K562 (cell line): Measurements from ENCODE around the gene GANAB. TPM values are rescaled to one million over a fixed set of nuclear protein-coding genes. Genes with fewer than 3 reads are reported as not detected.

ENCODE experiments used
- BCL6 ChIP-seq: fragments of 250-450 bp; sonication (Bioruptor Pico); IDR thresholded peaks from 2 replicates; pipeline ENCODE4 v1.4.0; 2020
- CHCHD3 ChIP-seq: fragments of 250-450 bp; sonication (Bioruptor Pico); IDR thresholded peaks from 2 replicates; pipeline ENCODE4 v2.1.2; 2022; ENCODE audit warnings: mild to moderate bottlenecking
- CTBP1 ChIP-seq: fragments of 450-650 bp; IDR thresholded peaks from 2 replicates; pipeline ENCODE4 v1.6.1; 2016; ENCODE audit warnings: borderline replicate concordance
- ELF2 ChIP-seq: fragments of 250-450 bp; sonication (Bioruptor Pico); IDR thresholded peaks from 2 replicates; pipeline ENCODE4 v1.5.0; 2021; ENCODE audit warnings: mild to moderate bottlenecking
- HCFC1 ChIP-seq: IDR thresholded peaks from 2 replicates; pipeline ENCODE4 v1.6.1; 2012; ENCODE audit warnings: low read depth, low read length, improper control_type of control experiment
- IRF1 ChIP-seq: sonication (generic); formaldehyde crosslinking; IDR thresholded peaks from 2 replicates; pipeline ENCODE4 v1.8.0; 2022; ENCODE audit warnings: missing genetic modification reagents, mild to moderate bottlenecking, borderline replicate concordance
- MCM5 ChIP-seq: fragments of 450-650 bp; IDR thresholded peaks from 2 replicates; pipeline ENCODE4 v1.6.1; 2016; ENCODE audit warnings: low read depth
- MECOM ChIP-seq: fragments of 250-450 bp; sonication (Bioruptor Pico); IDR thresholded peaks from 2 replicates; pipeline ENCODE4 v1.8.0; 2022; ENCODE audit warnings: inconsistent platforms
- NBN ChIP-seq: fragments of 450-650 bp; IDR thresholded peaks from 2 replicates; pipeline ENCODE4 v1.6.1; 2016; ENCODE audit warnings: low read depth, mild to moderate bottlenecking
- PTRF ChIP-seq: fragments of 450-650 bp; IDR thresholded peaks from 2 replicates; pipeline ENCODE4 v1.6.1; 2016; ENCODE audit warnings: mild to moderate bottlenecking, missing genetic modification characterization, missing compliant biosample characterization
- RBM15 ChIP-seq: fragments of 200-400 bp; formaldehyde crosslinking; IDR thresholded peaks from 2 replicates; pipeline ENCODE4 v1.6.1; 2018; ENCODE audit warnings: mild to moderate bottlenecking, low read length, moderate library complexity; ENCODE audit not compliant: insufficient read depth
- RBM22 ChIP-seq: fragments of 200-400 bp; formaldehyde crosslinking; IDR thresholded peaks from 2 replicates; pipeline ENCODE4 v1.6.1; 2018; ENCODE audit warnings: low read length, low read depth; ENCODE audit not compliant: poor library complexity, severe bottlenecking
- SIN3B ChIP-seq: fragments of 450-650 bp; IDR thresholded peaks from 2 replicates; pipeline ENCODE4 v1.6.1; 2017; ENCODE audit warnings: low read depth, mild to moderate bottlenecking, moderate library complexity
- SMC3 ChIP-seq: conservative IDR thresholded peaks from 2 replicates; pipeline ENCODE4 v1.6.1; 2011; ENCODE audit warnings: low read depth, low read length, improper control_type of control experiment; ENCODE audit not compliant: insufficient read depth
- SREBF1 ChIP-seq: fragments of 150-350 bp; IDR thresholded peaks from 2 replicates; pipeline ENCODE4 v1.6.1; 2014; ENCODE audit warnings: antibody characterized with exemption, low read depth, low read length, borderline replicate concordance
- TCF7L2 ChIP-seq: fragments of 150-350 bp; IDR thresholded peaks from 2 replicates; pipeline ENCODE4 v1.6.1; 2016; ENCODE audit warnings: low read depth, mild to moderate bottlenecking, low read length, moderate library complexity
- TSHZ1 ChIP-seq: fragments of 250-450 bp; sonication (Bioruptor Pico); IDR thresholded peaks from 2 replicates; pipeline ENCODE4 v1.4.0; 2020; ENCODE audit warnings: mild to moderate bottlenecking, moderate library complexity
- ZFP1 ChIP-seq: fragments of 450-650 bp; formaldehyde crosslinking; IDR thresholded peaks from 2 replicates; pipeline ENCODE4 v1.4.0; 2020; ENCODE audit warnings: mild to moderate bottlenecking, mixed read lengths
- ZNF212 ChIP-seq: fragments of 450-650 bp; formaldehyde crosslinking; IDR thresholded peaks from 2 replicates; pipeline ENCODE4 v1.4.0; 2020; ENCODE audit warnings: mild to moderate bottlenecking
- polyA plus RNA-seq, 8 experiments: library from polyadenylated mRNA; depleted of rRNA in 4 of 8; stranded (reverse) in 5 of 8; unstranded in 3 of 8; fragments of >200 nt; fragmentation: Nextera tagmentation in 2 of 8; fragmentation: Illumina TruSeq in 1 of 8; extraction: Ambion mirVana in 2 of 8; extraction: Trizol in 1 of 8; gene quantifications; 2 replicates each; pipeline versions ENCODE4 v1.2.1 to v1.2.3, GENCODE V29; 2011 to 2014; ENCODE audit warnings: inconsistent platforms in 1 of 8, missing spikeins in 1 of 8
- total RNA-seq, 7 experiments: library from RNA; depleted of rRNA in 6 of 7; stranded (reverse); fragments of >200 nt in 6 of 7; fragmentation: Illumina TruSeq in 2 of 7; extraction: Trizol in 2 of 7; gene quantifications; 2 replicates each; pipeline versions ENCODE4 v1.2.1 to v1.2.3, GENCODE V29; 2011 to 2021; ENCODE audit warnings: low replicate concordance in 1 of 7

The GANAB gene
- total and polyA plus RNA-seq, 9 of the 15 experiments (the other 6 are each of a cell fraction or from before 2014, with no cell fraction given): 6.5 to 284 (median 161) TPM

GRCh38 chr11:62621567-62622470, 24.6 kb downstream of the GANAB start, which contains the start of gene B3GAT3 (continued):
- TF ChIP-seq TSHZ1 (CRISPR knock-in tag): no peak
- TF ChIP-seq ZNF212 (CRISPR knock-in tag): no peak
- TF ChIP-seq TCF7L2: no peak
- TF ChIP-seq MCM5: no peak
- TF ChIP-seq HCFC1: peak; percentile 74
- TF ChIP-seq RBM15: no peak
- TF ChIP-seq PTRF (tag): no peak
- TF ChIP-seq ELF2 (CRISPR knock-in tag): peak; percentile 75
- no peak for TF ChIP-seq SREBF1
- TF ChIP-seq SIN3B: peak; percentile 35; the same call in 1 of the 2 replicates
- TF ChIP-seq CHCHD3 (CRISPR knock-in tag): no peak
- no peak for TF ChIP-seq ZFP1 (CRISPR knock-in tag)
- no peak for TF ChIP-seq IRF1 (CRISPR knock-in tag)
- no peak for TF ChIP-seq MECOM (CRISPR knock-in tag)
- TF ChIP-seq NBN: peak; percentile 99
- no peak for TF ChIP-seq SMC3
- peak; percentile 66 for TF ChIP-seq RBM22
- peak; percentile 90 for TF ChIP-seq CTBP1
- TF ChIP-seq BCL6 (CRISPR knock-in tag): no peak
